ENCODE measurements around the gene ESPN. TPM values are rescaled to one million over a fixed set of nuclear protein-coding genes. Genes with fewer than 3 reads are reported as not detected.
"Not testable (repeated sequence)": the region's sequence is repeated elsewhere in the genome, so short reads cannot be mapped to it uniquely, and the experiment has no call there.

ESPN gene
- total and polyA plus RNA-seq, 2 of the 8 experiments (the other 6 are each of a cell fraction or from before 2014, with no cell fraction given): 5.2 to 16.3 TPM

DNA sequence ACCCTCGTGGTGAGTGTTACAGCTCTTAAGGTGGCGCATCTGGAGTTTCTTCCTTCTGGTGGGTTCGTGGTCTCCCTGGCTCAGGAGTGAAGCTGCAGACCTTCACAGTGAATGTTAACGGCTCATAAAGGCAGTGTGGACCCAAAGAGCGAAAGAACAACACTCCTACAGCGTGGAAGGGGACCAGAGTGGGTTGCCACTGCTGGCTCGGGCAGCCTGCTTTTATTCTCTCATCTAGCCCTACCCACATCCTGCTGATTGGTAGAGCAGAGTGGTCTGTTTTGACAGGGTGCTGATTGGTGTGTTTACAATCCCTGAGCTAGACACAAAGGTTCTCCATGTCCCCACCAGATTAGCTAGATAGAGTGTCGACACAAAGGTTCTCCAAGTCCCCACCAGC, 29.4 kb upstream of the ESPN start:
- not testable (repeated sequence) for H3K23ac ChIP-seq (ENCODE audit: insufficient read length); FAIRE-seq; H4K5ac ChIP-seq (ENCODE audit: insufficient read length, low read depth, low read length); H4K8ac ChIP-seq (ENCODE audit: extremely low read depth, insufficient read depth, low read length); H2BK20ac ChIP-seq (ENCODE audit: low read length); DNase-seq (ENCODE audit: low read depth in 1 of 2, low spot score in 2 of 2); H2BK5ac ChIP-seq (ENCODE audit: low read depth, low read length); H4K20me1 ChIP-seq (replicated peaks in 1 of 2; ENCODE audit: control insufficient read depth in 1 of 2, insufficient read depth in 2 of 2, low read length in 2 of 2); H3K23me2 ChIP-seq (ENCODE audit: low read depth, low read length); H3K27ac ChIP-seq (ENCODE audit: low read depth, low read length); H3K56ac ChIP-seq (replicated peaks; ENCODE audit: insufficient read length, low read depth, low read length); H2BK15ac ChIP-seq (ENCODE audit: low read length); H2AFZ ChIP-seq (ENCODE audit: low read length); H3K18ac ChIP-seq (ENCODE audit: extremely low read depth, low read length); H3K14ac ChIP-seq (ENCODE audit: insufficient read length); H3K4ac ChIP-seq (replicated peaks; ENCODE audit: insufficient read length, low read depth, low read length); H3K4me3 ChIP-seq (ENCODE audit: extremely low read depth in 1 of 4, insufficient read depth in 2 of 4, low read depth in 3 of 4, low read length in 4 of 4); H2BK120ac ChIP-seq (replicated peaks; ENCODE audit: low read depth, low read length); H3K9ac ChIP-seq (replicated peaks in 1 of 4; ENCODE audit: extremely low read depth in 1 of 4, low read depth in 3 of 4, low read length in 3 of 4); H3K27me3 ChIP-seq (replicated peaks in 1 of 4; ENCODE audit: control insufficient read depth in 3 of 4, extremely low read depth in 1 of 4, insufficient read depth in 3 of 4, low read length in 3 of 4); H3K4me2 ChIP-seq (ENCODE audit: insufficient read depth in 1 of 2, low read depth in 2 of 2, low read length in 2 of 2); H2AK5ac ChIP-seq (ENCODE audit: low read depth, low read length); H4K91ac ChIP-seq (replicated peaks; ENCODE audit: insufficient read length, low read length); H3K9me3 ChIP-seq (ENCODE audit: insufficient read depth in 2 of 2, low read depth in 1 of 2, low read length in 1 of 2); H2BK12ac ChIP-seq (ENCODE audit: low read depth, low read length); H3K79me1 ChIP-seq (ENCODE audit: low read depth, low read length); H3K36me3 ChIP-seq (ENCODE audit: control insufficient read depth in 2 of 4, insufficient read depth in 4 of 4, low read length in 3 of 4)
- H3K79me2 ChIP-seq (ENCODE audit: control insufficient read depth in 1 of 2, insufficient read depth in 2 of 2, low read length in 2 of 2): peaks cover 0 to 24% of the 10 kb centered on the region in 2 experiments; a peak in 3 of 4 replicates
- WGBS, 2 experiments (ENCODE audit: extremely low coverage in 1 of 2, insufficient coverage in 1 of 2, insufficient read length in 1 of 2, insufficient replicate concordance in 2 of 2, low coverage in 1 of 2, low lambda C conversion rate in 2 of 2, missing lambda C conversion rate in 1 of 2): 89% methylated on average over 8 of the region's 8 CpGs; no CpG with 5 or more reads in 1 of the 2 experiments
- ChIA-PET POLR2A (ENCODE audit: partially characterized antibody) (interaction anchor here (1.3 to 5.9 kb wide), 6 partner anchors 10 to 46 kb away, joined by 3 to 29 read pairs (median 14); no protein-coding TSS in a partner anchor), CTCF (ENCODE audit: partially characterized antibody) (interaction anchor here (0.8 to 58.4 kb wide), 11 partner anchors 11 to 149 kb away, joined by 3 to 1769 read pairs (median 4); no protein-coding TSS in a partner anchor)
- H3K4me1 ChIP-seq (replicated peaks in 1 of 4; ENCODE audit: control insufficient read depth in 3 of 4, insufficient read depth in 4 of 4, low read length in 3 of 4): peaks cover 0 to 11% (median 9%) of the 10 kb centered on the region in 4 experiments; a peak in 5 of 7 replicates
- TF ChIP-seq POLR2A (IDR thresholded peaks at IDR 0.05; ENCODE audit: control extremely low read depth in 1 of 2, low read depth in 2 of 2, low read length in 2 of 2): 0 out of 3 replicates have a peak, but pooled peaks of 1 of the 2 experiments have one; percentile 7

Measured in H1 (cell line).